Heart left ventricle (tissue), 16 donors: ENCODE measurements around the gene HTR3C. TPM values are rescaled to one million over a fixed set of nuclear protein-coding genes. Genes with fewer than 3 reads are reported as not detected.

Experiments
- ATAC-seq, 4 donors: fragments of 200-7000 bp; cut with Tn5 transposase; one replicate each; pipeline ENCODE4 v1.9.1; 2020 to 2022; ENCODE audit warnings: moderate library complexity in 4 of 4, mild to moderate bottlenecking in 3 of 4, moderate number of reproducible peaks in 1 of 4
- DNase-seq, 5 donors: peaks; one replicate each; pipeline ENCODE4 v3.0.0-alpha.2; 2020
- H3K27ac ChIP-seq, 12 donors: fragments of 200-600 bp; sonication (generic) in 4 of 12; one replicate each; pipeline versions ENCODE4 v1.5.0 to v1.8.0; 2016 to 2022; ENCODE audit warnings: mild to moderate bottlenecking in 2 of 12
- H3K27me3 ChIP-seq, 9 donors: fragments of 200-600 bp; sonication (generic) in 2 of 9; one replicate each; pipeline versions ENCODE4 v1.5.1 to v1.8.0; 2016 to 2022; ENCODE audit warnings: mild to moderate bottlenecking in 3 of 9
- H3K36me3 ChIP-seq, 9 donors: fragments of 200-600 bp; sonication (generic) in 2 of 9; one replicate each; pipeline versions ENCODE4 v1.5.0 to v1.8.0; 2018 to 2022; ENCODE audit warnings: mild to moderate bottlenecking in 2 of 9
- H3K4me1 ChIP-seq, 12 donors: fragments of 200-600 bp; sonication (generic) in 4 of 12; one replicate each; pipeline versions ENCODE4 v1.5.0 to v1.8.0; 2016 to 2022; ENCODE audit warnings: mild to moderate bottlenecking in 3 of 12
- H3K4me3 ChIP-seq, 12 donors: fragments of 200-600 bp; sonication (generic) in 4 of 12; one replicate each; pipeline versions ENCODE4 v1.5.0 to v1.8.0; 2017 to 2022; ENCODE audit warnings: mild to moderate bottlenecking in 9 of 12, moderate library complexity in 4 of 12
- H3K9me3 ChIP-seq, 12 donors: fragments of 200-600 bp; sonication (generic) in 4 of 12; one replicate each; pipeline versions ENCODE4 v1.5.0 to v1.8.0; 2016 to 2022; ENCODE audit warnings: mild to moderate bottlenecking in 1 of 12
- CTCF ChIP-seq, 12 donors: fragments of 200-600 bp; sonication (generic) in 4 of 12; IDR thresholded peaks; one replicate each; pipeline versions ENCODE4 v1.5.0 to v1.8.0; 2018 to 2022; ENCODE audit warnings: antibody characterized with exemption in 12 of 12, mild to moderate bottlenecking in 5 of 12
- POLR2A ChIP-seq, 2 donors: fragments of 450-650 bp; IDR thresholded peaks; one replicate each; pipeline ENCODE4 v1.6.1; 2017; ENCODE audit warnings: antibody characterized with exemption in 2 of 2, mild to moderate bottlenecking in 2 of 2, moderate library complexity in 2 of 2
- WGBS, 4 donors: extraction: QIAGEN DNeasy Blood & Tissue Kit in 2 of 4; methylation state at CpG; one replicate each; pipeline versions ENCODE4 v1.1.5 to v1.1.7; 2013 to 2018; 5-methylcytosine and 5-hydroxymethylcytosine counted together
- intact Hi-C, 10 donors: fragments of 100-400 bp; cut with DNase I; formaldehyde crosslinking; loops; one replicate each; pipeline versions ENCODE4 v1.11.1 to v1.14.2; 2022
- polyA plus RNA-seq, 2 donors: library from polyadenylated mRNA; stranded (reverse); fragments of 200-250 nt; gene quantifications; one replicate each; pipeline ENCODE4 v1.2.3, GENCODE V29; 2013
- total RNA-seq, 9 donors: library from RNA; depleted of rRNA in 2 of 9; stranded (reverse); fragments of >200 nt in 2 of 9; fragmentation: NEBNext Ultra II Directional in 3 of 9; extraction: Animal tissue kit (Norgen Biotek cat#: 25700) in 3 of 9; gene quantifications; one replicate each; pipeline versions ENCODE4 v1.1.0 to v1.2.4, GENCODE V29; 2016 to 2023
- donor health status: ischemic (EF 13 %, LVEDD 7.1; RV severe dilation, severe dysfunction).
- donor health status: healthy with polysubstance abuse.
- donor health status: DM: no; HTN: yes; CAD: no.
- donor health status: DM: no; HTN: no; CAD: no.
- donor health status: ischemic (EF 25% LVEDD 6.9; RV normal size, moderate dysfunction).
- donor health status: ischemic (EF 25% LVEDD 5.7; RV mildly dilated, moderate dysfunction).
- donor health status: healthy.
- donor health status: DM: yes; HTN: yes; CAD: no.
- donor health status: ischemic (EF 35%, LVEDD 5.7; RV mildly dilated, moderate dysfunction).
- donor health status: nonischemic (EF 11% LVEDD 7.7; RV severe dilation, severe dysfunction).
- donor health status: DM: yes; HTN: yes; CAD: no.
- donor health status: PGD.
- donor health status: ischemic (EF 29% LVEDD 5.4; RV normal size, mild dysfunction).
- donor health status: nonischemic (EF 23%, LVEDD 6.1; RV moderate dilation, normal function).

Gene HTR3C
- total and polyA plus RNA-seq, 11 donors: not detected

GRCh38 chr3:184078851-184079250, 26.0 kb downstream of the HTR3C start:
- intact Hi-C loops: no loop called here
- Histone ChIP-seq H3K36me3 (no peaks in the 10 kb centered on the region), H3K4me1 (no peaks in the 10 kb centered on the region), H3K27ac (no peak overlapping the region), H3K9me3 (no peaks in the 10 kb centered on the region), H3K4me3 (no peak overlapping the region), H3K27me3 (no peaks in the 10 kb centered on the region)
- WGBS, 4 donors: 69 to 92% (median 90%) methylated on average over 3 of the region's 3 CpGs
- no peak for DNase-seq
- no peak for ATAC-seq
- TF ChIP-seq CTCF (IDR thresholded peaks at IDR 0.05): no peak
- TF ChIP-seq POLR2A (IDR thresholded peaks at IDR 0.05): no peak

GRCh38 chr3:184081116-184081830, 28.4 kb downstream of the HTR3C start:
- DNase-seq (no peak), ATAC-seq (no peak)
- no peak overlapping the region for H3K4me3 ChIP-seq
- H3K36me3 ChIP-seq: no peaks in the 10 kb centered on the region
- no peaks in the 10 kb centered on the region for H3K4me1 ChIP-seq
- no peaks in the 10 kb centered on the region for H3K27me3 ChIP-seq
- TF ChIP-seq CTCF (IDR thresholded peaks at IDR 0.05) (no peak), POLR2A (IDR thresholded peaks at IDR 0.05) (no peak)
- peaks cover 0 to 8% (median 0%) of the 10 kb centered on the region in 12 donors for H3K9me3 ChIP-seq
- WGBS, 4 donors: 73 to 84% (median 79%) methylated on average over 10 to 16 of the region's 16 CpGs
- no peak overlapping the region for H3K27ac ChIP-seq
- intact Hi-C loops: no loop called here

- 87 to 90% (median 89%) methylated on average over 5 to 10 of the region's 10 CpGs for WGBS, 4 donors
- no peak for TF ChIP-seq CTCF (IDR thresholded peaks at IDR 0.05)
- TF ChIP-seq POLR2A (IDR thresholded peaks at IDR 0.05): no peak
- DNase-seq (no peak), ATAC-seq (no peak)
- H3K4me1 ChIP-seq: no peaks in the 10 kb centered on the region
- H3K4me3 ChIP-seq: no peak overlapping the region
- no peaks in the 10 kb centered on the region for H3K36me3 ChIP-seq
- H3K27ac ChIP-seq: no peak overlapping the region
- peaks cover 0 to 8% (median 0%) of the 10 kb centered on the region in 12 donors for H3K9me3 ChIP-seq
- H3K27me3 ChIP-seq: no peaks in the 10 kb centered on the region
- intact Hi-C loops: no loop called here
Measured at GRCh38 chr3:184082034-184082433, 29.2 kb downstream of the HTR3C start.

GRCh38 chr3:184082465-184082864, 29.6 kb downstream of the HTR3C start:
- intact Hi-C loops: no loop called here
- DNase-seq (no peak), ATAC-seq (no peak)
- Histone ChIP-seq H3K27ac (no peak overlapping the region), H3K27me3 (no peaks in the 10 kb centered on the region), H3K36me3 (no peaks in the 10 kb centered on the region), H3K4me1 (no peaks in the 10 kb centered on the region), H3K4me3 (no peak overlapping the region), H3K9me3 (peaks cover 0 to 8% (median 0%) of the 10 kb centered on the region in 12 donors)
- TF ChIP-seq POLR2A (IDR thresholded peaks at IDR 0.05) (no peak), CTCF (IDR thresholded peaks at IDR 0.05) (no peak)
- WGBS, 4 donors: 61 to 69% (median 66%) methylated on average over 2 of the region's 2 CpGs
